ENCODE results near the gene AP1G2. TPM values are rescaled to one million over a fixed set of nuclear protein-coding genes. Genes with fewer than 3 reads are reported as not detected.

AP1G2 gene
- total and polyA plus RNA-seq, 2 of the 13 experiments (the other 11 are each of a cell fraction or from before 2014, with no cell fraction given): 96.9 to 611 TPM

- FAIRE-seq: no peak
- 98% methylated on average over 13 of the region's 13 CpGs for WGBS (ENCODE audit: low lambda C conversion rate)
- in situ Hi-C loops (cut with HindIII; ENCODE audit: extremely low pct_ligation_motif_present, low pct_unique_long_range_greater_than_20kb): no loop called here
- no peak for TF ChIP-seq KLF12 (CRISPR knock-in tag; IDR thresholded peaks at IDR 0.05; ENCODE audit: borderline replicate concordance)
- no peak for TF ChIP-seq ZNF446 (CRISPR knock-in tag; IDR thresholded peaks at IDR 0.05)
- no peak for TF ChIP-seq YY1 (IDR thresholded peaks at IDR 0.05; ENCODE audit: insufficient read depth, insufficient replicate concordance, low read depth, low read length)
- no peak for TF ChIP-seq ZBTB39 (CRISPR knock-in tag; IDR thresholded peaks at IDR 0.05)
- no peak for TF ChIP-seq TGIF2 (CRISPR knock-in tag; IDR thresholded peaks at IDR 0.05)
- no peak for TF ChIP-seq ZSCAN12 (CRISPR knock-in tag; IDR thresholded peaks at IDR 0.05)
- TF ChIP-seq ZNF770 (CRISPR knock-in tag; IDR thresholded peaks at IDR 0.05): 0 out of 2 replicates have a peak, but pooled peaks have one; percentile 14
- no peak for TF ChIP-seq ZBTB44 (CRISPR knock-in tag; IDR thresholded peaks at IDR 0.05)
- no peak for TF ChIP-seq ETV6 (CRISPR knock-in tag; conservative IDR thresholded peaks at IDR 0.05)
- TF ChIP-seq ZNF720 (CRISPR knock-in tag; IDR thresholded peaks at IDR 0.05): no peak
- no peak for TF ChIP-seq THAP9 (CRISPR knock-in tag; IDR thresholded peaks at IDR 0.05; ENCODE audit: borderline replicate concordance)
- TF ChIP-seq ZMYM3 (CRISPR knock-in tag; IDR thresholded peaks at IDR 0.05): no peak
- no peak for TF ChIP-seq MIER2 (CRISPR knock-in tag; IDR thresholded peaks at IDR 0.05)
- peak; percentile 49; the same call in 1 of the 2 replicates for TF ChIP-seq JUNB (CRISPR knock-in tag; IDR thresholded peaks at IDR 0.05; ENCODE audit: borderline replicate concordance)
- TF ChIP-seq EEA1 (CRISPR knock-in tag; IDR thresholded peaks at IDR 0.05; ENCODE audit: borderline replicate concordance): 0 out of 2 replicates have a peak, but pooled peaks have one; percentile 50
These were observed 3.3 kb downstream of the AP1G2 start for GRCh38 chr14:23564181-23564812.

More at GRCh38 chr14:23564181-23564812, 3.3 kb downstream of the AP1G2 start:
- ATAC-seq (no peak), DNase-seq (ENCODE audit: low spot score) (no peak)
- no peak overlapping the region for H3K9ac ChIP-seq (ENCODE audit: insufficient read depth, low read depth, low read length)
- BruUV-seq (replicated peaks): no TSS peak
- no peak overlapping the region for H3K4me2 ChIP-seq (ENCODE audit: low read depth, low read length)
- intact Hi-C loops (cut with micrococcal nuclease; ENCODE audit: unreplicated experiment): no loop called here
- peaks cover 44 to 67% of the 10 kb centered on the region in 2 experiments for H3K36me3 ChIP-seq (replicated peaks in 1 of 2; ENCODE audit: control insufficient read depth in 1 of 2, insufficient read depth in 2 of 2, low read length in 2 of 2)
- no peak overlapping the region for H3K27ac ChIP-seq (ENCODE audit: extremely low read length, insufficient read depth, low read length)
- POLR2A ChIA-PET: interaction anchor here (1.4 to 1.5 kb wide), 2 partner anchors 9 to 10 kb away, joined by 3 read pairs; no protein-coding TSS in a partner anchor
- no peak overlapping the region for H2AFZ ChIP-seq (ENCODE audit: low read length)
- peaks cover 13% of the 10 kb centered on the region; the same call in 1 of the 2 replicates for H4K20me1 ChIP-seq (ENCODE audit: insufficient read depth, low read length)
- peaks cover 34% of the 10 kb centered on the region for H3K4me1 ChIP-seq (ENCODE audit: insufficient read depth, low read length)
- no peak overlapping the region for H3K4me3 ChIP-seq (replicated peaks in 1 of 3; ENCODE audit: insufficient read depth in 1 of 3, low read depth in 2 of 3, low read length in 3 of 3)
- H3K9me3 ChIP-seq (ENCODE audit: low read length): no peaks in the 10 kb centered on the region
- peaks cover 7% of the 10 kb centered on the region for H3K79me2 ChIP-seq (ENCODE audit: insufficient read depth, low read length)
- CTCF ChIA-PET (ENCODE audit: low intra/inter-chr PET ratio, low total read pairs): interaction anchor here (10.9 kb wide), 1 partner anchor 83 kb away, joined by 275 read pairs; no protein-coding TSS in a partner anchor
- H3K27me3 ChIP-seq (ENCODE audit: control insufficient read depth in 1 of 2, insufficient read depth in 2 of 2, low read length in 2 of 2): no peaks in the 10 kb centered on the region; a peak in 1 of 5 replicates
